Activated CD8-positive, alpha-beta memory T cell treated with anti-CD3 and anti-CD28 coated beads for 1 hour (primary cell): ENCODE measurements around the gene SRSF7.
"Not testable (repeated sequence)": the region's sequence is repeated elsewhere in the genome, so short reads cannot be mapped to it uniquely, and the experiment has no call there.

Experiments
- DNase-seq, 2 donors: peaks; one replicate each; pipeline ENCODE4 v3.0.0-alpha.2; 2020; ENCODE audit warnings: low read depth in 1 of 2; ENCODE audit errors: extremely low read depth in 1 of 2

Gene SRSF7

GRCh38 chr2:38754506-38754905 lies 3.3 kb upstream of the SRSF7 start:
- no peak for DNase-seq

GRCh38 chr2:38754049-38754448 lies 2.9 kb upstream of the SRSF7 start:
- no peak for DNase-seq

GRCh38 chr2:38751596-38752410 lies 642 bp upstream of the SRSF7 start:
- no peak for DNase-seq

GRCh38 chr2:38750011-38750890 lies 910 bp downstream of the SRSF7 start:
- DNase-seq, result peak in 1 of 2 donors; percentile 29

GRCh38 chr2:38748943-38749804 lies 2.0 kb downstream of the SRSF7 start:
- no peak for DNase-seq

GRCh38 chr2:38748391-38748790 lies 2.8 kb downstream of the SRSF7 start:
- no peak for DNase-seq

- no peak for DNase-seq
Observed at GRCh38 chr2:38747819-38748218, 3.3 kb downstream of the SRSF7 start.

GRCh38 chr2:38747007-38747424 lies 4.1 kb downstream of the SRSF7 start:
- DNase-seq, result no peak

GRCh38 chr2:38745267-38745666 lies 5.9 kb downstream of the SRSF7 start:
- no peak for DNase-seq

- no peak for DNase-seq
Observed at GRCh38 chr2:38744399-38744780, 6.8 kb downstream of the SRSF7 start.

- DNase-seq, result no peak
Observed at GRCh38 chr2:38743672-38744398, 7.3 kb downstream of the SRSF7 start.

GRCh38 chr2:38742797-38743559 lies 8.2 kb downstream of the SRSF7 start:
- no peak for DNase-seq

GRCh38 chr2:38740851-38741731 lies 10.1 kb downstream of the SRSF7 start:
- no peak for DNase-seq

GRCh38 chr2:38739524-38739923 lies 11.6 kb downstream of the SRSF7 start:
- no peak for DNase-seq

- no peak for DNase-seq
Observed at GRCh38 chr2:38737925-38738324, 13.2 kb downstream of the SRSF7 start.

GRCh38 chr2:38737000-38737698 lies 14.0 kb downstream of the SRSF7 start:
- not testable (repeated sequence) for DNase-seq

GRCh38 chr2:38735999-38736320 lies 15.2 kb downstream of the SRSF7 start:
- no peak for DNase-seq
